Fibroblast of lung (primary cell): ENCODE measurements around the gene METTL5. TPM values are rescaled to one million over a fixed set of nuclear protein-coding genes. Genes with fewer than 3 reads are reported as not detected.
A peak's percentile ranks its signal among the peaks of the same experiment; 100 is the strongest.
"Not testable (repeated sequence)": the region's sequence is repeated elsewhere in the genome, so short reads cannot be mapped to it uniquely, and the experiment has no call there.

Experiments used
- DNase-seq, 2 donors: peaks; one replicate each; pipeline versions ENCODE4 v3.0.0 to v3.0.0-alpha.2; 2010; ENCODE audit warnings: low read depth in 2 of 2
- H2AFZ ChIP-seq: 2 replicates; pipeline ENCODE4 v1.5.1; 2012; ENCODE audit warnings: low read length, control low read depth, inconsistent platforms
- H3K27ac ChIP-seq: 2 replicates; pipeline ENCODE4 v1.5.1; 2011; ENCODE audit warnings: low read length, control low read depth; ENCODE audit not compliant: insufficient read depth
- H3K27me3 ChIP-seq: 2 replicates; pipeline ENCODE4 v1.5.1; 2011; ENCODE audit warnings: mild to moderate bottlenecking, low read length; ENCODE audit not compliant: control insufficient read depth, insufficient read depth
- H3K36me3 ChIP-seq: 2 replicates; pipeline ENCODE4 v1.5.1; 2011; ENCODE audit warnings: low read length; ENCODE audit not compliant: control insufficient read depth, insufficient read depth
- H3K4me1 ChIP-seq: 2 replicates; pipeline ENCODE4 v1.5.1; 2011; ENCODE audit warnings: low read length; ENCODE audit not compliant: control insufficient read depth, insufficient read depth; ENCODE audit errors: extremely low read depth
- H3K4me2 ChIP-seq: 2 replicates; pipeline ENCODE4 v1.5.1; 2011; ENCODE audit warnings: low read length, control low read depth; ENCODE audit not compliant: insufficient read depth; ENCODE audit errors: extremely low read depth
- H3K4me3 ChIP-seq, 4 experiments: fragments of 200-600 bp in 1 of 4; sonication (generic) in 1 of 4; replicated peaks in 1 of 4; 2 replicates each; pipeline ENCODE4 v1.5.1; 2011 to 2016; ENCODE audit warnings: low read length in 4 of 4, low read depth in 3 of 4, mild to moderate bottlenecking in 3 of 4, control low read depth in 2 of 4, inconsistent platforms in 1 of 4, mixed read lengths in 1 of 4; ENCODE audit not compliant: insufficient read depth in 1 of 4; ENCODE audit errors: control extremely low read depth in 1 of 4
- H3K79me2 ChIP-seq: 2 replicates; pipeline ENCODE4 v1.5.1; 2012; ENCODE audit warnings: mild to moderate bottlenecking, low read length, inconsistent platforms; ENCODE audit not compliant: control insufficient read depth, insufficient read depth
- H3K9ac ChIP-seq: 2 replicates; pipeline ENCODE4 v1.5.1; 2011; ENCODE audit warnings: mild to moderate bottlenecking, low read length, control low read depth; ENCODE audit not compliant: insufficient read depth
- H3K9me3 ChIP-seq: 2 replicates; pipeline ENCODE4 v1.5.1; 2012; ENCODE audit warnings: low read depth, low read length; ENCODE audit not compliant: control insufficient read depth, insufficient read depth
- H4K20me1 ChIP-seq: 2 replicates; pipeline ENCODE4 v1.5.1; 2011; ENCODE audit warnings: low read length; ENCODE audit not compliant: control insufficient read depth, insufficient read depth; ENCODE audit errors: extremely low read depth
- EZH2 ChIP-seq: IDR thresholded peaks from 2 replicates; pipeline ENCODE4 v1.5.1; 2012; ENCODE audit warnings: low read length, control low read depth, mild to moderate bottlenecking; ENCODE audit errors: missing control alignments
- polyA plus RNA-seq, 2 donors: library from polyadenylated mRNA; depleted of rRNA in 1 of 2; stranded (reverse) in 1 of 2; unstranded in 1 of 2; fragments of >200 nt; gene quantifications; 2 replicates each; pipeline ENCODE4 v1.2.1, GENCODE V29; 2011 to 2012; ENCODE audit warnings: missing spikeins in 1 of 2
- total RNA-seq: library from RNA; depleted of rRNA; stranded (reverse); fragments of >200 nt; gene quantifications from 2 replicates; pipeline ENCODE4 v1.2.1, GENCODE V29; 2014
- TF ChIP-seq, protein P1 (sequence below), 2 donors: IDR thresholded peaks in 1 of 2; conservative IDR thresholded peaks in 1 of 2; 1 replicate in 1 of 2; 2 replicates in 1 of 2; pipeline ENCODE4 v1.5.1; 2011 to 2012; ENCODE audit warnings: low read length in 2 of 2, control low read depth in 1 of 2, inconsistent platforms in 1 of 2, low read depth in 1 of 2, mild to moderate bottlenecking in 1 of 2

The METTL5 gene
- total and polyA plus RNA-seq, 2 donors (not counting 1 experiment from before 2014, with no cell fraction given), result 50.9 to 52.9 TPM

DNA sequence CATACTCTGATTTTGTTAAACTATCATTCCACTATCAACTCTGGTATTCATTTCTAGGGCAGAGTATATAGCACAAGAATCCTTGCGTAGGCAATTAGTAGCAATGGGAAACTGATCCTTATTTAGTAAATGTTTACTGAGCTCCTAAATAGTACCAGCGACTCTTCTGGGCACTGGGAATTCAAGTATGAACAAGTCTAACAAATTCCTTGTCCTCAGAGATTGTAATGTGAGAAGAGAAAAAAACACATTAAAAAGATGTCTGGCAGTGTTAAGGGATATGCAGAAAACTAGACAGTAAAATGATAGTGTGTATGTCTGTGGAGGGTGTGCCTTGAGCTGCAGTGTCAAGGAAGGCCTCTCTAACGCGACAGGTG, 721 bp downstream of the METTL5 start:
- H3K9ac ChIP-seq, result no peak overlapping the region
- peaks cover 30% of the 10 kb centered on the region for H3K79me2 ChIP-seq
- H2AFZ ChIP-seq, result no peak overlapping the region
- TF ChIP-seq EZH2, result no peak
- TF ChIP-seq, protein P1, sequence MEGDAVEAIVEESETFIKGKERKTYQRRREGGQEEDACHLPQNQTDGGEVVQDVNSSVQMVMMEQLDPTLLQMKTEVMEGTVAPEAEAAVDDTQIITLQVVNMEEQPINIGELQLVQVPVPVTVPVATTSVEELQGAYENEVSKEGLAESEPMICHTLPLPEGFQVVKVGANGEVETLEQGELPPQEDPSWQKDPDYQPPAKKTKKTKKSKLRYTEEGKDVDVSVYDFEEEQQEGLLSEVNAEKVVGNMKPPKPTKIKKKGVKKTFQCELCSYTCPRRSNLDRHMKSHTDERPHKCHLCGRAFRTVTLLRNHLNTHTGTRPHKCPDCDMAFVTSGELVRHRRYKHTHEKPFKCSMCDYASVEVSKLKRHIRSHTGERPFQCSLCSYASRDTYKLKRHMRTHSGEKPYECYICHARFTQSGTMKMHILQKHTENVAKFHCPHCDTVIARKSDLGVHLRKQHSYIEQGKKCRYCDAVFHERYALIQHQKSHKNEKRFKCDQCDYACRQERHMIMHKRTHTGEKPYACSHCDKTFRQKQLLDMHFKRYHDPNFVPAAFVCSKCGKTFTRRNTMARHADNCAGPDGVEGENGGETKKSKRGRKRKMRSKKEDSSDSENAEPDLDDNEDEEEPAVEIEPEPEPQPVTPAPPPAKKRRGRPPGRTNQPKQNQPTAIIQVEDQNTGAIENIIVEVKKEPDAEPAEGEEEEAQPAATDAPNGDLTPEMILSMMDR (conservative IDR thresholded peaks at IDR 0.05 in 1 of 2, IDR thresholded peaks at IDR 0.05 in 1 of 2; ENCODE audit: low read depth in 1 of 2, low read length in 2 of 2), result no peak
- H3K4me3 ChIP-seq, result peak overlapping the region; percentile 81 to 91 (median 88)
- H3K27ac ChIP-seq, result peak overlapping the region; percentile 76
- no peaks in the 10 kb centered on the region for H3K4me1 ChIP-seq
- no peaks in the 10 kb centered on the region for H3K27me3 ChIP-seq
- H3K36me3 ChIP-seq, result no peaks in the 10 kb centered on the region
- H3K4me2 ChIP-seq, result peak overlapping the region; percentile 59
- H4K20me1 ChIP-seq, result no peaks in the 10 kb centered on the region
- DNase-seq, result no peak
- no peaks in the 10 kb centered on the region for H3K9me3 ChIP-seq

DNA sequence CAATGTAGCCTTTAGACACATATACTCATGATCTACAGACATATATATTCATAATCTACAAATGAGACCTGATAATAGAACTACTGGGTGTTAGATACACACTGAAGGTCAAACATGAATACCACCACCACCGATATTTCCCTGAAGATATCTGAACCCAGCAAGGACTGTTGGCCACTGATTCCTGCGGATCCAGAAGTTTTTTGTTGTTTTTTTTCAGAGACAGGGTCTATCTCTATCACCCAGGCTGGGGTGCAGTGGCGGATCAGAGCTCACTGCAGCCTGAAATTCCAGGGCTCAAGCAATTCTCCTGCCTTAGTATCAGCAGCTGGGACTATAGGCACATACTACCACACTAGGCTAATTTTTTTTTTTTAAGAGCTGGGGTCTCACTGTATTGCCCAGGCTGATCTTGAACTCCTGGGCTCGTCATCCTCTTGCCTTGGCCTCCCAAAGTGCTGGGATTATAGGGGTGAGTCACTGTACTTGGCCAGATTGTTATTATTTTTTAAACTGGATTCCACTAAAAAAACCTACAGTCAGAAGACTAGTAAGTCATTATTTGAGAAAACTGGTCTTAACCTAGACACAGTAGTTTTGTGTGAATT, 1.8 kb downstream of the METTL5 start:
- Histone ChIP-seq H3K4me3 (peak overlapping the region in 2 of 4 experiments; percentile 11 to 91), H3K27me3 (no peaks in the 10 kb centered on the region), H2AFZ (no peak overlapping the region), H4K20me1 (no peaks in the 10 kb centered on the region), H3K9ac (no peak overlapping the region), H3K36me3 (no peaks in the 10 kb centered on the region), H3K27ac (no peak overlapping the region), H3K4me1 (no peaks in the 10 kb centered on the region), H3K9me3 (no peaks in the 10 kb centered on the region), H3K79me2 (peaks cover 19% of the 10 kb centered on the region), H3K4me2 (no peak overlapping the region)
- DNase-seq, result no peak
- TF ChIP-seq EZH2, result no peak
- TF ChIP-seq, protein P1 (conservative IDR thresholded peaks at IDR 0.05 in 1 of 2, IDR thresholded peaks at IDR 0.05 in 1 of 2; ENCODE audit: low read depth in 1 of 2, low read length in 2 of 2), result no peak

DNA sequence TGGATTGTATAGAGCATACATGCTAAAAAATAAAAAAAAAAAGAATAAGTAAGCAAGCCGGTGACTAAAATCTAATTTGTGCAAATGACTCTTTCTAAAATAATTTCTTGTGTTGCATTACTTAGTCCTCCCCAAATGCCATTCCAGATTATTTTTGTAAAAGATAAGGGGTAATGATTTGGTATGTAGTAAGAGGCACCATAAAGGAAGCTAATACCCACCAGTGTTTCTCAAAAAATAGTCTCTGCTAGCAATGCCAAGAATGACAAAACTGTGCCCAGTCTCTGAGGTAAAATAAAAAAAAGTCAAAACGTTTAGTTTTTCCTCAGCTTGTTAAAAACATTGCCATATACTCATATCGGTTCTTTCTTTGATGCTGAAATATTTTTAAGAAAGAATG, 2.7 kb downstream of the METTL5 start:
- Histone ChIP-seq H3K27me3 (no peaks in the 10 kb centered on the region), H3K79me2 (peaks cover 17% of the 10 kb centered on the region), H3K9me3 (no peaks in the 10 kb centered on the region), H4K20me1 (no peaks in the 10 kb centered on the region), H3K4me1 (no peaks in the 10 kb centered on the region), H3K27ac (no peak overlapping the region), H3K36me3 (no peaks in the 10 kb centered on the region), H3K9ac (no peak overlapping the region), H3K4me3 (no peak overlapping the region), H2AFZ (no peak overlapping the region), H3K4me2 (no peak overlapping the region)
- DNase-seq, result peak in 1 of 2 donors; percentile 42
- TF ChIP-seq EZH2, result no peak
- TF ChIP-seq, protein P1 (conservative IDR thresholded peaks at IDR 0.05 in 1 of 2, IDR thresholded peaks at IDR 0.05 in 1 of 2; ENCODE audit: low read depth in 1 of 2, low read length in 2 of 2), result no peak

DNA sequence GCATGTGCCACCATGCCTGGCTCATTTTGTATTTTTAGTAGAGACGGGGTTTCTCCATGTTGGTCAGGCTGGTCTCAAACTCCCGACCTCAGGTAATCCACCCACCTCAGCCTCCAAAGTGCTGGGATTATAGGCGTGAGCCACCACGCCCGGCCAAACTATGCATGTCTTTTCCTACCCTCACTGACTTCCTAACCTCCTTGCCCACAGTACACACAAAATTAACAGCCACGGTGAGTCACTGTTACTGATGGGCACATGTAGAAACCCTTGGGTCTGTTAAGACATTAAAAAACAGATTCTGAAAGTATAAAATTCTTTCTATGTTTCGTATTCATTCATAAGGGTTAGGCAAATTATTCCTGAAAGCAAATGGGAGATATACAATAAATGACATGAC, 4.6 kb downstream of the METTL5 start:
- H4K20me1 ChIP-seq, H3K4me2 ChIP-seq, H3K4me3 ChIP-seq, H2AFZ ChIP-seq, H3K36me3 ChIP-seq, H3K27ac ChIP-seq, H3K9me3 ChIP-seq, H3K9ac ChIP-seq, H3K27me3 ChIP-seq, H3K4me1 ChIP-seq: not testable (repeated sequence)
- peak; percentile 28 to 69 for DNase-seq
- H3K79me2 ChIP-seq, result peaks cover 17% of the 10 kb centered on the region
